Cerebellar cortex (tissue), 1 donor: ENCODE measurements around the gene ANKRD33B.
"Not testable (repeated sequence)": the region's sequence is repeated elsewhere in the genome, so short reads cannot be mapped to it uniquely, and the experiment has no call there.

Experiments
- DNase-seq: peaks from one replicate; pipeline ENCODE4 v3.0.0-alpha.2; 2015; ENCODE audit warnings: low spot score

Gene ANKRD33B

GRCh38 chr5:10595293-10595671 is 31.4 kb downstream of the ANKRD33B start:
- no peak for DNase-seq

DNA sequence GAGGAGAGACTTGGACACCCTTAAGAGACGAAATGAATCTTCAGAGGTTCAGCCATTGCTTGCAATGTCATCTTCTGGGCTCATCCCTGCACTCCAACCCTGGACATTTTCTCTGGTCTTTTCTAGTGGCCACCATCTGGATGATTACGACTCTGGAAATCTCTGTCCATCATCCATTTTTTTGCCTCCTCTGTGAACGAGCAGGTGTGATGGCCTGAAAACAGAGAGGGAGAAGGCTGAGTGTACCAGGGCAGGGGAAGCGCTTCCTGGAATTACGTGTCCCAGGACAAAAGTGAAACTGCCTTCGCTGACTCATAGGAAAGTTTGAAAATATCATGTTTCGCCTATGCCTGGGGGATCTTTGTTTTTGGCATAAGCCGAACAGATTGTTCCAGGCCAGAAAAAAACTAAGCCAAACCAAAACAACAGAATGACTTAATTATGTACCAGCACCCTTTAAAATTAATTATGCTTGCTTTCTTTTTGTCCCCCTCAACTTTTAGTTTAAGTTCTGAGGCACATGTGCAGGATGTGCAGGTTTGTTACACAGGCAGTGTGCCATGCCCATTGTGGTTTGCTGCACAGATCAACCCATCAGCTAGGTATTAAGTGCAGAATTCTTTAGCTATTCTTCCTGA is 31.9 kb downstream of the ANKRD33B start:
- no peak for DNase-seq

DNA sequence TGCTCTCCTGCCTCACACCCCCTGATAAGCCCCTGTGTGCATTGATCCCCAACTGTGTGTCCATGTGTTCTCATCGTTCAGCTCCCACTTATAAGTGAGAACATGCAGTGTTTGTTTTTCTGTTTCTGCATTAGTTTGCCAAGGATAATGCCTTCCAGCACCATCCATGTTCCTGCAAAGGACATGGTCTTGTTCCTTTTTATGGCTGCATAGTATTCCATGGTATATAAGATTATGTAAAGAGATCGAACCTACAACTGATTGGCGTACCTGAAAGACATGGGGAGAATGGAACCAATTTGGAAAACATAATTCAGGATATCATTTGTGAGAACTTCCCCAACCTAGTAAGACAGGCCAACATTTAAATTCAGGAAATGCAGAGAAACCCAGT is 32.4 kb downstream of the ANKRD33B start:
- no peak for DNase-seq

DNA sequence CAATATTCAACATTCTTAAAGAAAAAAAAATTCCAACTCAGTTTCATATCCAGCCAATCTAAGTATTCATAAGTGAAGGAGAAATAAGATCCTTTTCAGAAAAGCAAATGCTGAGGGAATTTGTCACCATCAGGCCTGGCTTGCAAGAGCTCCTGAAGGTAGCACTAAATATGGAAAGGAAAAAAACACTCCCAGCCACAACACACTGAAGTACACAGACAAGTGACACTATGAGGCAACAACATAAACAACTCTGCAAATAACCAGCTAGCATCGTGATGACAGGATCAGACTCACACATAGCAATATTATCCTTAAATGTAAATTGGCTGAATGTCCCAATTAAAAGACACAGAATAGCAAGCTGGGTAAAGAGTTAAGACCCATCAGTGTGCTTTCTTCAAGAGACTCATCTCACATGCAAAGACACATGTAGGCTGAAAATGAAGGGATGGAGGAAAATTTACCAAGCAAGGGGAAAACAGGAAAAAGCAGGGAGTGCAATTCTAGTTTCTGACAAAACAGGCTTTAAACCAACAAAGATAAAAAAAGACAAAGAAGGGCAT is 33.1 kb downstream of the ANKRD33B start:
- no peak for DNase-seq

GRCh38 chr5:10599113-10599512 is 35.2 kb downstream of the ANKRD33B start:
- no peak for DNase-seq

DNA sequence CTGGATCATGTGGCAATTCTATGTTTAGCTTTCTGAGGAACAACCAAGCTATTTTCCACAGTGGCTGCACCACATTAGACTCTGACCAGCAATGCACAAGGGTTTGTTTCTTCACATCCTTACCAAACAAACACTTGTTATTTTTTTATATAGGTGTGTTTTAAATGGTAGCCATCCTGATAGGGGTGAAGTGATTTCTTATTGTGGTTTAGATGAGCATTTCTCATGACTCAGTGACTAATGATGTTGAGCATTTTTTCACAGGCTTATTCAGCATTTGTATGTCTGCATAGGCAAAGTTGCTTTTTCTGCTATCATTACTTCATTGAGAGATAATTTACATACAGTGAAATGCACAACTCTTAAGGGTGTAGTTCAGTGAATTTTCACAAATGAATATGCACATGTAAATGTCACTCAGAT is 36.0 kb downstream of the ANKRD33B start:
- no peak for DNase-seq

DNA sequence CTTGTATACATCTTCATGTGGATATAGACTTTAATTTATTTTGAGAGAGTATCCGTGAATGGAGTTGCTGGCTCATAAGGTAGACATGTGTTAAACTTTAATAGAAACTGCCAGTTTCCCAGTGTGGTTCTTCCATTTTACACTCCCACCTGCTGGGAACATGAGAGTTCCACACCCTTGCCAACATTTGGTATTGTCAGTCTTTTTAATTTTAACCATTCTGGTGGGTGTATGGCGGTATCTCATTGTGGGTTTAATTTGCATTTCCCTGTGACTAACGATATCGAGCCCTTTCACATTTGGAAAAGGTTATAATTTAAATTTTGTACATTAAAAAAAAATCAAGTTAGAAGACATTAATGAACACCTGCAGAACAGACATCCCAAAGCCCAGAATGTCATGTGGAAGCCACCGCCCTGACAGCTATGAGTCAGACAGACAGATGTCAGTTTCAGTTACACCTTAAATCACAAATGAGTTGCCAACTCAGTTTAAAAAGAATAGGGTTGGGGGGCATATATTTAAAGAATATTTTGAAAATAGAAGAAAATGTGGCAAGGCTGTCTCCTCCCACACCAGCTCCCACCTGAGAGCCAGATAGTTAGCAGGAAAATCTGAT is 36.9 kb downstream of the ANKRD33B start:
- DNase-seq: peak; percentile 33

DNA sequence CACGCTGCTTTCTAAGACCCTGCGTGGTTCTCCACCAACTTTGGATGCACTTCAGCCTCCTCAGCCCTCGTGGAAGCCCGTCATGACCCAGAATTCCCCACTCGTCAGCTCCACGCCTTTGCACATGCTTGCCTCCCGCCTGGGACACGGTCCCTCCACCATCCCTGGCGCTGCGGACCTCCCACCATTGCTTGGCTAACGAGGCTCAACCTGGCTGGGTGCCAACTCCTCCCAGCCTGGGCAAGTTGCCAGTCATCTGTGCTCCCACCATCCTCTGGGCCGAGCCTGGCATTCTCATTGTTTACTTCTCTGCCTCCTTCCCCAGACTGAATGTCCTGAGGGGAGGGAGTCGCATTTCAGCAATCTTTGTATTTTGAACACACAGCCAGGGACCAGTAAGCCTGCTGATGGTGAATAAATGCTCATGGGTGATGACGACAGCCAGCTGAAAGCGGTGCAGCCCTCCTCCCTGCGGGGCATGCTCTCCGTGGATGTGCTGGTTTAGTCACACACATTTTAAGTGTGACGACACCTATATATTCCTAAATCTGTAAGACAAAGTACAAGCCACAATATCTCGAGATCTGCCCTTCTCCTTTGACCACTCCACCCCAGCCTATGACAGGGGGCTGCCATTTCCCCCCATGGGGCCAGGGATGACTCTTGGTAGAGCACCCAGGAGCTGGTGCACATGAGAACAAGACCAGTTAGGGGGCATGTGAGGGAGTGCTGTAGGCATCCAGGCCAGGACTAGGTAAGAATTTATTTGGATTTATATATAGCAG is 37.6 kb downstream of the ANKRD33B start:
- peak; percentile 67 for DNase-seq

DNA sequence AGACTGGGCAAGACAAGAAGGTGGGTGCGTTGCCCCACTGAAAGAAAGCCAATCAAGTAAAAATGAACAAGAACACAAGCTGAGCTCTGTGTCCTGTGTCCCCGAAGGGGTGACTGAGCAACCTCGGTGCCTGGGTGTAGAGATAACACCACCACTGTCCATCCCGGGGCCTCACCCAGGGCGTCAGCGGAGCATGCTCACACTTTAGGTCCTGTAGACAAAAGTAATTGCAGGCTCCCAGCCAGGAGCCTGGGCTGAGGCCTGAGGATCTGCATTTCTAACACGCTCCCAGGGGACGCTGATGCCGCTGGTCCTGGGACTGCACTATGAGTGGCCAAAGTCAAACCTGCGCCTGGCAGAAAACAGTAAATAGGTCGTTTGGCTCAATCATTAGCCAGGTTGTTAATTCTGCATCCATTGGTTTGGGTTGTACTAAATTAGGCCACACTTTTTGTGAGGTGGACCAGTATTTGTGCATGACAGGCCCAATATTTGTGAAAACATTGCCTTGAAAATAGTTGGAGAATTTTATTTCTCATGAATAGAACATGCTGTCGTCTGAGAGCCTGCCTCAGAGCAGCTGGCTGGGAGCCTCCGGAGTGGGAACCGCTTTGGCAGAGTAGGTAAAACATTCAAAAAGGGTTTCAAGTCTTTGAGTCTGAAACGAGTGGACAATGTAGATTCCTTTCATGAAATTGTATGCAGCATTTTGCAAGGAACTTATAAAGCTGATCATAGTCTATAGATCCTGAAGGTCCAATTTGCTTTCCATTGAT is 38.3 kb downstream of the ANKRD33B start:
- DNase-seq: peak; percentile 76

DNA sequence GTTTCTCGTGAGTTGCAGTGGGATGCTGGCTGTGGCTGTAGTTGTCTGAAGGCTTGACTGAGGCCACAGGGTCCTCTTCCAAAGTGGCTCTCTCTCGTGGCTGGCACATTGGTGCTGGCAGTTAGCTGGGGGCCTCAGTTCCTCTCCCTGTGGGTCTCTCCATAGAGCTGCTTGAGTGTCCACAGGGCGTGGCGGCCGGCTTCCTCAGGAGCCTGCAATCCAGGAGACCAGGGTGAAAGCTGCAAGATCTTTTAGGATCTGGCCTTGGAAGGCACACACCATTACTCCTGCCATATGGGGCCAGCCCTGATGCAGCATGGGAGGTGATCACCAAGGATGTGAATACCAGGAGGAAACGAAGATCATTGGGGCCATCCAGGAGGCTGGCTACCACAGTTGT is 41.1 kb downstream of the ANKRD33B start:
- no peak for DNase-seq

- not testable (repeated sequence) for DNase-seq
Observed at GRCh38 chr5:10606632-10607022, 42.8 kb downstream of the ANKRD33B start.

DNA sequence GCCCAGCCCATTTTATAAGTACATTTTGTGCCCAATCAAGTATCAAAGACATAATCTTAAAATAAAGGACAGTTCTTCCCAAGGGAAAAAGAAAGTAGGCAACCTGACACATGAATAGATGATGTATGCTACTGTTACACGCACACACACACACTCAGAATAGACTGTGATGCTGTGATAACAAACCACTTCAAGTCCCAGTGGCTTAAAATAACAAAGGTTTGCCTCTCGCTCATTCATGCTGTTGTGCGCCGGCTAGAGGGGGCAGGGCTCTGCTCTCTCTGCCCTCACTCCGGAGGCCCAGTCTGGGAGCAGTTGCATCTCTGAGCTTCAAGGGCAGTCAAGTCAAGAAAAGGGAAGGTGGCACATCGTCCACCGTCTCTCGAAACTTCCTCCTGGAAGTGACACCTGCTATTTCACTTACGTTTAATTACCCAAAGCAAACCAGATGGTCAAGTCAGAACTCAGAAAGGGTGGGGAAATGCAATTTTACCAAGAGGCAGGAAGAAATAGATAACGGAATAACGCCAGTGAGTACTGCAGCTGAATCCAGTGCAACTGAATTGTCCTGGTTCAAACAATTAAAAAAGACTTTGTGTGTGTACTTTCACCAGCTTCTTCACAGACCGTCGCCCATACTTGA is 43.3 kb downstream of the ANKRD33B start:
- no peak for DNase-seq

GRCh38 chr5:10607666-10608073 is 43.8 kb downstream of the ANKRD33B start:
- no peak for DNase-seq

GRCh38 chr5:10608081-10608480 is 44.2 kb downstream of the ANKRD33B start:
- not testable (repeated sequence) for DNase-seq

GRCh38 chr5:10610058-10610457 is 46.2 kb downstream of the ANKRD33B start:
- no peak for DNase-seq

DNA sequence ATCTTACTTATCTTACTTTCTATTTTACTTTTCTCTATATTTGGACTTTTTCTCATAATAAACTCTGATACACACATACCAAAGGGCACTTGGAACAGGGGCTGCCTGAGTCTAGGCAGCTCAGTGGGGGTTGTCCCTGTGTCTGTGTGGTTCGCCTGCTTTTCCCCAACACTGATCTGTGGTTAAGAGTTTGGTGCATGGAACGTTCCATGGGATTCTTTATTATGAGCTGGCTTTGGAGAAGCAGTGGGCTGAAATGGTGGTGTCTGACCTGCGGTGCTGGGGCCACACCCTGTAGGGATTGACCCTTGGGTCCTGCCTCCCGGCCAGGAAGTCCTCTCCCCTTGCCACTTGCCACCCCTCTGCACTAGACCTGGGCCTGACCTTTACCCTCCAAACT is 47.4 kb downstream of the ANKRD33B start:
- no peak for DNase-seq

GRCh38 chr5:10612251-10612650 is 48.4 kb downstream of the ANKRD33B start:
- DNase-seq: no peak

DNA sequence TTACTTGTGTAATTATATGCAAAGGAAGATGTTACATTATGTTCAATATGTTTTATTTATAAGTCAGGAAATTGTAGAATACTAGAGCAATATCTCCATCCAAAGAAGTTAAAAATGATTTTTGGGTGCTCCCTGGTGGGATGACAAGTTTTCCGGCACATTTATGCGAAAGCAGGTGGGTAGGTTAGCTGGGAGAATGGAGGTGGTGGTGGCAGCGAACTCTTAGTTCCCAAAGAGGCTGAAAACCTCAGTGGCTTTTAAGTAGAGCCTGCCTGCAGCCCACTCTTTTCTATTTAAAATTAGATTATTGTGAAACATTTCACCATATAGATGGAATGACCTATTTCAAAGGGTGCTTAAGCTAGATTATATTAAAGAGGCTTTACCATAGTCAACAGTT is 51.8 kb downstream of the ANKRD33B start:
- DNase-seq: no peak

- DNase-seq: no peak
Observed at GRCh38 chr5:10617103-10617502, 53.2 kb downstream of the ANKRD33B start.

- DNase-seq: no peak
Observed at GRCh38 chr5:10618311-10618710, 54.4 kb downstream of the ANKRD33B start.

DNA sequence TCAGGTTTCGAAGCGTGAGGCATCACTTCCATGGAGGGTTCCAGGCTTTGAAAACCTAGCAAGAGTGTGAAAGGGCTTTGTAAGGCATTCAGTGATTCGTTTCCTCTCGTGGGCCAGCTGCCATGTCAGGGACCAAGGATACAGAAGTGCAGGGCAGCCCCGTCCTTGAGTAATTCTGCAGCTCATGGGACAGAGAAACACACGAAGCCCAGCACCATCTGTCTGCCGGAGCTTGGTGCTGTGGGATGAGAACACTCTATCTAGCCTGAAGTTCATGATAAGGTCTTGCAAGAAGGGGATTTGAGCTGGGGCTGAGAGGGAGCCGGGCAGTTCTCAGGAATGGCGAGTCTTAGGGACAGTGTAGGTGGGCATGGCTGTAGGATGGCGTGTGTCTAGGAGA is 55.8 kb downstream of the ANKRD33B start:
- no peak for DNase-seq

DNA sequence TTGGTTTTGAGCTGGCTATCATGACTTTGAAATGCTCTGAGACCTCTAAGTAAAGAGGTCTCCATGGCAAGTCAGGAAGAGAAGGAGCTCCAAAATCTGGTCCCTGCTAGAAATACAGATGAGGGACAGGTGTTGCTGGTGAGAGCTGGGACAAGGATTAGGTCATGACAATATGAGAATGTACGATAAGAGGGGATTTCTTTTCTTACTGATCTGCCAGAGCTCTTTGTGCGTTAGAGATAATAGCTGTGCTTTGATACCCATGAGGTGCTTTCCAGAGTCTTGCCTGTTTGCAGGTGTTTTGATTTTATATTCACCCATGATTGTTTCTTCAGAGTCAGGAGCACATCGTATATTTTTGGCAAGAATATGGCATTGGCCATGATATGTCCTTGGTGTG is 56.5 kb downstream of the ANKRD33B start:
- no peak for DNase-seq
